Glutamatergic neuron (in vitro differentiated cells): ENCODE data around the gene LTO1. TPM values are rescaled to one million over a fixed set of nuclear protein-coding genes. Genes with fewer than 3 reads are reported as not detected.

Experiments used
- DNase-seq: peaks from one replicate; pipeline ENCODE4 v3.0.0; 2022
- H3K27ac Mint-ChIP-seq: one replicate; pipeline ENCODE4 v1.8.0; 2020; ENCODE audit warnings: mild to moderate bottlenecking, mixed read lengths, inconsistent platforms; ENCODE audit not compliant: unreplicated experiment
- H3K27me3 Mint-ChIP-seq: one replicate; pipeline ENCODE4 v1.8.0; 2020; ENCODE audit warnings: mild to moderate bottlenecking, moderate library complexity, mixed read lengths, inconsistent platforms; ENCODE audit not compliant: unreplicated experiment
- H3K36me3 Mint-ChIP-seq: one replicate; pipeline ENCODE4 v1.8.0; 2020; ENCODE audit warnings: mild to moderate bottlenecking, mixed read lengths, inconsistent platforms; ENCODE audit not compliant: unreplicated experiment
- H3K4me1 Mint-ChIP-seq: one replicate; pipeline ENCODE4 v1.8.0; 2020; ENCODE audit warnings: mild to moderate bottlenecking, low read depth, mixed read lengths, inconsistent platforms; ENCODE audit not compliant: unreplicated experiment
- H3K4me3 Mint-ChIP-seq: one replicate; pipeline ENCODE4 v1.8.0; 2020; ENCODE audit warnings: mild to moderate bottlenecking, mixed read lengths, inconsistent platforms; ENCODE audit not compliant: unreplicated experiment
- H3K9me3 Mint-ChIP-seq: one replicate; pipeline ENCODE4 v1.8.0; 2020; ENCODE audit warnings: mild to moderate bottlenecking, moderate library complexity, mixed read lengths, inconsistent platforms; ENCODE audit not compliant: unreplicated experiment
- CTCF ChIP-seq: fragments of 200-600 bp; sonication (generic); IDR thresholded peaks from one replicate; pipeline ENCODE4 v1.5.0; 2021; ENCODE audit not compliant: partially characterized antibody, unreplicated experiment
- total RNA-seq: library from RNA; stranded (reverse); fragmentation: NEBNext Ultra II Directional; extraction: Animal tissue kit (Norgen Biotek cat#: 25700); gene quantifications from one replicate; pipeline ENCODE4 v1.2.1, GENCODE V29; 2021; ENCODE audit not compliant: unreplicated experiment

The LTO1 gene
- total RNA-seq, 1 donor from 2014 or later = 38.1 TPM

GRCh38 chr11:69645801-69646492 is 29.2 kb downstream of the LTO1 start:
- Mint-ChIP-seq H3K4me3 (no peak overlapping the region), H3K36me3 (no peaks in the 10 kb centered on the region)

GRCh38 chr11:69644962-69645675 is 30.0 kb downstream of the LTO1 start:
- Mint-ChIP-seq H3K4me1 (peaks cover 2% of the 10 kb centered on the region), H3K36me3 (no peaks in the 10 kb centered on the region), H3K4me3 (no peak overlapping the region), H3K27me3 (peaks cover 3% of the 10 kb centered on the region), H3K9me3 (peaks cover 4% of the 10 kb centered on the region), H3K27ac (no peak overlapping the region)
- DNase-seq = no peak
- TF ChIP-seq CTCF = no peak

More at GRCh38 chr11:69645801-69646492, 29.2 kb downstream of the LTO1 start:
- TF ChIP-seq CTCF = no peak
- Mint-ChIP-seq H3K27me3 (no peaks in the 10 kb centered on the region), H3K4me1 (peaks cover 2% of the 10 kb centered on the region), H3K27ac (no peak overlapping the region), H3K9me3 (peaks cover 4% of the 10 kb centered on the region)
- no peak for DNase-seq

GRCh38 chr11:69644071-69644961 is 30.8 kb downstream of the LTO1 start:
- Mint-ChIP-seq H3K9me3 (peaks cover 4% of the 10 kb centered on the region), H3K4me3 (peak overlapping the region; percentile 63), H3K4me1 (peaks cover 2% of the 10 kb centered on the region), H3K27me3 (peaks cover 6% of the 10 kb centered on the region), H3K27ac (no peak overlapping the region), H3K36me3 (no peaks in the 10 kb centered on the region)
- no peak for TF ChIP-seq CTCF
- DNase-seq = no peak

- Mint-ChIP-seq H3K27ac (no peak overlapping the region), H3K36me3 (no peaks in the 10 kb centered on the region), H3K4me3 (peak overlapping the region; percentile 34), H3K27me3 (peaks cover 6% of the 10 kb centered on the region), H3K9me3 (peaks cover 4% of the 10 kb centered on the region), H3K4me1 (peaks cover 2% of the 10 kb centered on the region)
- TF ChIP-seq CTCF = peak; percentile 51
- DNase-seq = no peak
Measured at GRCh38 chr11:69643646-69644045, 31.5 kb downstream of the LTO1 start.
